Upper lobe of left lung (tissue), 6 donors: Measurements from ENCODE around the gene GPD1L. TPM values are rescaled to one million over a fixed set of nuclear protein-coding genes. Genes with fewer than 3 reads are reported as not detected.

Experiments used
- ATAC-seq, 2 donors: fragments of 200-7000 bp; cut with Tn5 transposase; one replicate each; pipeline ENCODE4 v1.9.1; 2022; ENCODE audit warnings: mild to moderate bottlenecking in 2 of 2, moderate library complexity in 2 of 2; ENCODE audit not compliant: low FRiP score in 2 of 2
- DNase-seq, 2 donors: peaks; one replicate each; pipeline ENCODE4 v3.0.0-alpha.2; 2019 to 2020
- H3K27ac ChIP-seq, 4 donors: fragments of 200-600 bp; sonication (generic); one replicate each; pipeline ENCODE4 v1.5.1; 2016 to 2019
- H3K27me3 ChIP-seq, 4 donors: fragments of 200-600 bp; sonication (generic); one replicate each; pipeline ENCODE4 v1.5.1; 2017 to 2019
- H3K36me3 ChIP-seq, 4 donors: fragments of 200-600 bp; sonication (generic); one replicate each; pipeline ENCODE4 v1.5.1; 2016 to 2019
- H3K4me1 ChIP-seq, 4 donors: fragments of 200-600 bp; sonication (generic); one replicate each; pipeline ENCODE4 v1.5.1; 2018 to 2019
- H3K4me3 ChIP-seq, 4 donors: fragments of 200-600 bp; sonication (generic); one replicate each; pipeline ENCODE4 v1.5.1; 2017 to 2019; ENCODE audit warnings: mild to moderate bottlenecking in 2 of 4, moderate library complexity in 1 of 4
- H3K9me3 ChIP-seq, 4 donors: fragments of 200-600 bp; sonication (generic); one replicate each; pipeline ENCODE4 v1.5.1; 2018 to 2019
- CTCF ChIP-seq, 6 experiments: fragments of 450-650 bp in 4 of 6; fragments of 200-600 bp in 2 of 6; sonication (generic) in 2 of 6; IDR thresholded peaks; one replicate each; pipeline ENCODE4 v1.5.1; 2016 to 2019; ENCODE audit warnings: antibody characterized with exemption in 6 of 6
- EP300 ChIP-seq, 4 donors: sonication (generic); formaldehyde crosslinking; IDR thresholded peaks; one replicate each; pipeline ENCODE4 v1.5.1; 2017; ENCODE audit warnings: antibody characterized with exemption in 4 of 4, control low read depth in 2 of 4
- POLR2A ChIP-seq, 4 donors: fragments of 450-650 bp; IDR thresholded peaks; one replicate each; pipeline ENCODE4 v1.5.1; 2016 to 2017; ENCODE audit warnings: antibody characterized with exemption in 4 of 4, mild to moderate bottlenecking in 2 of 4
- POLR2AphosphoS5 ChIP-seq, 2 donors: sonication (generic); formaldehyde crosslinking; IDR thresholded peaks; one replicate each; pipeline ENCODE4 v1.5.1; 2017; ENCODE audit warnings: antibody characterized with exemption in 2 of 2
- WGBS, 2 donors: methylation state at CpG; one replicate each; pipeline ENCODE4 v1.1.5; 2017 to 2018; 5-methylcytosine and 5-hydroxymethylcytosine counted together
- total RNA-seq, 6 donors: library from RNA; depleted of rRNA in 4 of 6; stranded (reverse); fragments of >200 nt in 4 of 6; gene quantifications; one replicate each; pipeline versions ENCODE4 v1.1.0 to v1.2.1, GENCODE V29; 2016 to 2021
- donor health status: DM: no; HTN: no; CAD: no; lungs with moderate emphysema.
- donor health status: DM: no; HTN: yes; CAD: no; lungs with severe emphysema.

The GPD1L gene
- total RNA-seq, 6 donors from 2014 or later, result 50.8 to 221 (median 115) TPM

- H3K9me3 ChIP-seq, result no peaks in the 10 kb centered on the region
- H3K27me3 ChIP-seq, result no peaks in the 10 kb centered on the region
- peak in 1 of 2 donors; percentile 63 for ATAC-seq
- TF ChIP-seq POLR2A (IDR thresholded peaks at IDR 0.05) (no peak), CTCF (IDR thresholded peaks at IDR 0.05) (no peak), EP300 (IDR thresholded peaks at IDR 0.05) (no peak), POLR2AphosphoS5 (IDR thresholded peaks at IDR 0.05) (no peak)
- H3K36me3 ChIP-seq, result peaks cover 0 to 33% (median 0%) of the 10 kb centered on the region in 4 donors
- no peak for DNase-seq
- H3K27ac ChIP-seq, result no peak overlapping the region
- WGBS, 2 donors, result 76 to 89% methylated on average over 4 of the region's 4 CpGs
- H3K4me1 ChIP-seq, result peaks cover 0 to 8% (median 3%) of the 10 kb centered on the region in 4 donors
- H3K4me3 ChIP-seq, result no peak overlapping the region
These were observed 23.4 kb downstream of the GPD1L start for GRCh38 chr3:32129832-32130231.

- ATAC-seq (no peak), DNase-seq (no peak)
- TF ChIP-seq POLR2AphosphoS5 (IDR thresholded peaks at IDR 0.05) (no peak), EP300 (IDR thresholded peaks at IDR 0.05) (no peak), POLR2A (IDR thresholded peaks at IDR 0.05) (no peak), CTCF (IDR thresholded peaks at IDR 0.05) (no peak)
- Histone ChIP-seq H3K4me1 (peaks cover 0 to 7% (median 0%) of the 10 kb centered on the region in 4 donors), H3K4me3 (no peak overlapping the region), H3K9me3 (no peaks in the 10 kb centered on the region), H3K36me3 (peaks cover 0 to 33% (median 0%) of the 10 kb centered on the region in 4 donors), H3K27ac (no peak overlapping the region), H3K27me3 (no peaks in the 10 kb centered on the region)
These were observed 25.7 kb downstream of the GPD1L start for GRCh38 chr3:32132121-32132520.

- WGBS, 2 donors, result 85 to 89% methylated on average over 2 of the region's 2 CpGs
- peaks cover 0 to 33% (median 0%) of the 10 kb centered on the region in 4 donors for H3K36me3 ChIP-seq
- no peak for DNase-seq
- no peak overlapping the region for H3K27ac ChIP-seq
- H3K9me3 ChIP-seq, result no peaks in the 10 kb centered on the region
- no peak for ATAC-seq
- H3K27me3 ChIP-seq, result no peaks in the 10 kb centered on the region
- H3K4me1 ChIP-seq, result peaks cover 0 to 7% (median 1%) of the 10 kb centered on the region in 4 donors
- no peak overlapping the region for H3K4me3 ChIP-seq
- no peak for TF ChIP-seq CTCF (IDR thresholded peaks at IDR 0.05)
These were observed 26.3 kb downstream of the GPD1L start for GRCh38 chr3:32132706-32133105.

GRCh38 chr3:32136703-32137102 is 30.3 kb downstream of the GPD1L start:
- Histone ChIP-seq H3K27ac (no peak overlapping the region), H3K4me1 (peaks cover 11 to 22% (median 15%) of the 10 kb centered on the region in 4 donors), H3K36me3 (peaks cover 0 to 16% (median 0%) of the 10 kb centered on the region in 4 donors), H3K27me3 (no peaks in the 10 kb centered on the region), H3K9me3 (no peaks in the 10 kb centered on the region), H3K4me3 (no peak overlapping the region)
- DNase-seq, result no peak
- TF ChIP-seq POLR2A (IDR thresholded peaks at IDR 0.05), result no peak
- TF ChIP-seq CTCF (IDR thresholded peaks at IDR 0.05), result no peak
- no peak for TF ChIP-seq POLR2AphosphoS5 (IDR thresholded peaks at IDR 0.05)
- no peak for TF ChIP-seq EP300 (IDR thresholded peaks at IDR 0.05)
- WGBS, 2 donors, result 67 to 100% methylated on average over 1 of the region's 1 CpG
- ATAC-seq, result no peak

- TF ChIP-seq EP300 (IDR thresholded peaks at IDR 0.05) (no peak), CTCF (IDR thresholded peaks at IDR 0.05) (no peak), POLR2AphosphoS5 (IDR thresholded peaks at IDR 0.05) (no peak), POLR2A (IDR thresholded peaks at IDR 0.05) (no peak)
These were observed 31.4 kb downstream of the GPD1L start for GRCh38 chr3:32137870-32138269.

More at GRCh38 chr3:32137870-32138269, 31.4 kb downstream of the GPD1L start:
- WGBS, 2 donors, result 72 to 73% methylated on average over 4 of the region's 4 CpGs
- ATAC-seq (no peak), DNase-seq (no peak)
- Histone ChIP-seq H3K4me3 (no peak overlapping the region), H3K27ac (no peak overlapping the region), H3K27me3 (no peaks in the 10 kb centered on the region), H3K36me3 (peaks cover 0 to 11% (median 0%) of the 10 kb centered on the region in 4 donors), H3K4me1 (peaks cover 5 to 22% (median 15%) of the 10 kb centered on the region in 4 donors), H3K9me3 (no peaks in the 10 kb centered on the region)
